Measurements from ENCODE around the gene DUSP10. TPM values are rescaled to one million over a fixed set of nuclear protein-coding genes. Genes with fewer than 3 reads are reported as not detected.

The DUSP10 gene
- total RNA-seq, 1 experiment from 2014 or later, result 2.0 TPM

- Mint-ChIP-seq H3K4me3 (ENCODE audit: unreplicated experiment) (no peak overlapping the region), H3K27ac (ENCODE audit: unreplicated experiment) (no peak overlapping the region), H3K27me3 (ENCODE audit: insufficient read depth, unreplicated experiment) (peaks cover 9% of the 10 kb centered on the region), H3K4me1 (ENCODE audit: low read depth, unreplicated experiment) (no peaks in the 10 kb centered on the region), H3K9me3 (ENCODE audit: unreplicated experiment) (no peaks in the 10 kb centered on the region), H3K36me3 (ENCODE audit: insufficient read depth, unreplicated experiment) (no peaks in the 10 kb centered on the region)
- H3K4me3 ChIP-seq (ENCODE audit: low read depth, low read length), result no peak overlapping the region
- DNase-seq, result no peak
- ChIA-PET POLR2A (no interaction called here), CTCF (no interaction called here)
- H3K9me3 ChIP-seq, result no peaks in the 10 kb centered on the region
- no peaks in the 10 kb centered on the region for H3K27me3 ChIP-seq (replicated peaks; ENCODE audit: control insufficient read depth, insufficient read depth, low read length)
- BruUV-seq (replicated peaks), result no TSS peak
- intact Hi-C loops (cut with micrococcal nuclease; ENCODE audit: unreplicated experiment), result no loop called here
- no peaks in the 10 kb centered on the region for H3K36me3 ChIP-seq (ENCODE audit: control insufficient read depth, insufficient read depth, low read length)
- TF ChIP-seq CTCF (IDR thresholded peaks at IDR 0.05; ENCODE audit: insufficient read depth in 1 of 2, low read depth in 1 of 2, low read length in 1 of 2, severe bottlenecking in 1 of 2, unreplicated experiment in 1 of 2), result no peak
- no peaks in the 10 kb centered on the region for H3K4me1 ChIP-seq
Observed at GRCh38 chr1:221782477-221782876, 40.6 kb upstream of the DUSP10 start.

DNA sequence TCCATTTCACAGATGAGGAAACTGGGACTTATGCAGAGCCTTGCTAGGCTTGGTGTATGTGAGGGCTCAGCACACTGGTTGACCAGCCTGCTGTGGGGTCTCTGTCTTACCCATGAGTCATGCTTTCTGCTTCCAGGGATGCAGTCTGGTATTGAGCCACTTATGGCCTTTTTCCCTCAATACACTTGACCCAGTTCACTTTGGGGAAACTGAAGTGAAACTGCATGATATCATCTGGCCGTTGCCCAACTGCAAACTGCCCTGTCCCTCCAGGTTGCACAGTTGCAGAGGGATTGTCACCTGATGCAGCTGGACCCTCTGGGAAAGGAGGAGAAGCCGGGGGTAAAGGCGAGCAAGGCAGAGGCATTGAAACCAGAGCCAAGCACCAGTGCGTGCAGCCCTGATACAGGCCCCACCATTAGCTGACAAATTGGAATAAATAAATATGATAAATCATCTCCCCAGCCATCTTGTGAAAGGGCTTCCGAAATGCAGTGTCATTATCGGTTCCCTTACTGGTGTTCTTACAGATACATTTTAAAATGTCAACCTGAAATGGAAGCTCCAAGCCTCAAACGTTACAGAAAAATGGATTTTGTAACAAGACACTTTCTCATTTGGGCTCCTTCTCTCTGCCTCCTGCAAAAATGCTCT lies 39.3 kb upstream of the DUSP10 start:
- H3K9me3 ChIP-seq, result no peaks in the 10 kb centered on the region
- no peak overlapping the region for H3K27ac Mint-ChIP-seq (ENCODE audit: unreplicated experiment)
- TF ChIP-seq CTCF (IDR thresholded peaks at IDR 0.05; ENCODE audit: insufficient read depth in 1 of 2, low read depth in 1 of 2, low read length in 1 of 2, severe bottlenecking in 1 of 2, unreplicated experiment in 1 of 2), result no peak
- intact Hi-C loops (cut with micrococcal nuclease; ENCODE audit: unreplicated experiment), result no loop called here
- no peaks in the 10 kb centered on the region for H3K27me3 ChIP-seq (replicated peaks; ENCODE audit: control insufficient read depth, insufficient read depth, low read length)
- no peaks in the 10 kb centered on the region for H3K4me1 Mint-ChIP-seq (ENCODE audit: low read depth, unreplicated experiment)
- H3K36me3 Mint-ChIP-seq (ENCODE audit: insufficient read depth, unreplicated experiment), result no peaks in the 10 kb centered on the region
- H3K36me3 ChIP-seq (ENCODE audit: control insufficient read depth, insufficient read depth, low read length), result no peaks in the 10 kb centered on the region
- H3K4me1 ChIP-seq, result no peaks in the 10 kb centered on the region
- no TSS peak for BruUV-seq (replicated peaks)
- no peak overlapping the region for H3K4me3 Mint-ChIP-seq (ENCODE audit: unreplicated experiment)
- DNase-seq, result no peak
- CTCF ChIA-PET, result no interaction called here
- H3K9me3 Mint-ChIP-seq (ENCODE audit: unreplicated experiment), result no peaks in the 10 kb centered on the region
- peaks cover 9% of the 10 kb centered on the region for H3K27me3 Mint-ChIP-seq (ENCODE audit: insufficient read depth, unreplicated experiment)
- POLR2A ChIA-PET, result no interaction called here
- H3K4me3 ChIP-seq (ENCODE audit: low read depth, low read length), result no peak overlapping the region

DNA sequence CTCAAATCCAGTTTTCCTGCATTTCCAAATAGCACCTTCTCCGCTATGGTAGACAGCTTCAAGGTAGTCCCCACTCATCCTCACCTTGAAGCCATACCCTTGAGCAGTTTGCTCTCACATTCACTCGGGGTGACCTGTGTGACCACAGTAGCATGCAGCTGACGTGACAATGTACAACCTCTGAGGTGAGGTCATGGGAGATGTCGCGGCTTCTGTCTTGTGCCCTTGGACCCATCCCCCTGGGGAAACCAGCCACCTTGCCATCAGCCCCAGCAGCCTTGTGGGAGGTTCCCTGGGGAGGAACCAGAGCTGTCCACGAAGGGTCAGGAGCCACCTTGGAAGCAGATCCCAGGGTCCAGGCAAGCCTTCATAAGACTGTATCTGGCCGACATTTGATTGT lies 38.3 kb upstream of the DUSP10 start:
- no TSS peak for BruUV-seq (replicated peaks)
- CTCF ChIA-PET, result no interaction called here
- Histone ChIP-seq H3K27me3 (replicated peaks; ENCODE audit: control insufficient read depth, insufficient read depth, low read length) (no peaks in the 10 kb centered on the region), H3K4me3 (ENCODE audit: low read depth, low read length) (no peak overlapping the region), H3K4me1 (no peaks in the 10 kb centered on the region), H3K9me3 (no peaks in the 10 kb centered on the region), H3K36me3 (ENCODE audit: control insufficient read depth, insufficient read depth, low read length) (no peaks in the 10 kb centered on the region)
- no peaks in the 10 kb centered on the region for H3K4me1 Mint-ChIP-seq (ENCODE audit: low read depth, unreplicated experiment)
- TF ChIP-seq CTCF (IDR thresholded peaks at IDR 0.05; ENCODE audit: insufficient read depth in 1 of 2, low read depth in 1 of 2, low read length in 1 of 2, severe bottlenecking in 1 of 2, unreplicated experiment in 1 of 2), result no peak
- H3K27ac Mint-ChIP-seq (ENCODE audit: unreplicated experiment), result no peak overlapping the region
- no peaks in the 10 kb centered on the region for H3K9me3 Mint-ChIP-seq (ENCODE audit: unreplicated experiment)
- H3K27me3 Mint-ChIP-seq (ENCODE audit: insufficient read depth, unreplicated experiment), result peaks cover 6% of the 10 kb centered on the region
- no peaks in the 10 kb centered on the region for H3K36me3 Mint-ChIP-seq (ENCODE audit: insufficient read depth, unreplicated experiment)
- DNase-seq, result no peak
- POLR2A ChIA-PET, result no interaction called here
- intact Hi-C loops (cut with micrococcal nuclease; ENCODE audit: unreplicated experiment), result no loop called here
- no peak overlapping the region for H3K4me3 Mint-ChIP-seq (ENCODE audit: unreplicated experiment)

All from Caco-2 (cell line).